ENCODE results near the gene PSMB9. TPM values are rescaled to one million over a fixed set of nuclear protein-coding genes. Genes with fewer than 3 reads are reported as not detected.
"Not testable (repeated sequence)": the region's sequence is repeated elsewhere in the genome, so short reads cannot be mapped to it uniquely, and the experiment has no call there.

The PSMB9 gene
- 13.4 TPM for total RNA-seq
- long read RNA-seq, transcript PSMB9-207 (6 exons, 782 nt) = major isoform, 6 of 12 reads
- long read RNA-seq, partial matches to known transcripts = 4 of 12 reads
- long read RNA-seq, other reads (novel, unspliced or antisense) = 1 of 12 reads

DNA sequence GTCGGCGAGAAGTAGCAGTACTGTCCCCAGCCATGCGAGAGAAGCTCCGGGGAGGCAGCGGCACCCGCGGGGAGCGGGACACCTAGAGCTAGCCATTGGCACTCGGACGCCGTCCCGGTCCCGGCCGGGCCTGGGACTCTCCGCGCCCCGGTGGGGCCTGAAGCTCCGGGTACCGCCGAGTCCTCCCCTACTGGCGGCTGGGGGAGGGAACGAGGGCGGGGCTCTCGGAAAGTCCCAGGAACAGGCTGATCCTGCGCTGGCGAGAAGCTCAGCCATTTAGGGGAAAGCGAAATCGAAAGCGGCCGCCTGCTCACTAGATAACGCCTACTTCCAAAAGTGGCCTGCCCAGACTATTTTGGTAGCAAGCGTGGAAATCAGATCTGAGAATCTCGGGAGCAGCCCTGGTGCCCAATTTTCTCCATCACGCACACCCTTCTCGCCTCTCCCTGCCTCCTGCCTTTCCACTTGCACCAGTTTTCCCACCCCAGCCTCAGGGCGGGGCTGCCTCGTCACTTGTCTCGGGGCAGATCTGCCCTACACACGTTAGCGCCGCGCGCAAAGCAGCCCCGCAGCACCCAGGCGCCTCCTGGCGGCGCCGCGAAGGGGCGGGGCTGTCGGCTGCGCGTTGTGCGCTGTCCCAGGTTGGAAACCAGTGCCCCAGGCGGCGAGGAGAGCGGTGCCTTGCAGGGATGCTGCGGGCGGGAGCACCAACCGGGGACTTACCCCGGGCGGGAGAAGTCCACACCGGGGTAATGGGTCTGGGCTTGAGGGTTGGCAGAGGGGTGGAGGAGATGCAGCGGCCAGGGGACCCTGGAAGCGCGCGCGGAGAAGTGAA, at the start of gene PSMB9, which contains the start of gene TAP1:
TSS of gene PSMB9 (plus strand) at position 652 of the 835 bp plus-strand sequence. CDS start at position 690, 38 bp downstream.
TSS of gene TAP1 (minus strand) at position 164 of the 835 bp plus-strand sequence. CDS start at position 96, 68 bp downstream.
- peak; percentile 95 for DNase-seq
- Histone ChIP-seq H3K9me3 (replicated peaks) (no peaks in the 10 kb centered on the region), H3K36me3 (peaks cover 43% of the 10 kb centered on the region), H3K27ac (replicated peaks) (peak within 1 kb of the TSS; percentile 99), H3K27me3 (ENCODE audit: low read depth) (no peaks in the 10 kb centered on the region), H3K4me1 (peaks cover 54% of the 10 kb centered on the region), H3K4me3 (peak within 1 kb of the TSS; percentile 98)
- intact Hi-C loops (cut with micrococcal nuclease) = no loop called here
- TF ChIP-seq, protein P1, sequence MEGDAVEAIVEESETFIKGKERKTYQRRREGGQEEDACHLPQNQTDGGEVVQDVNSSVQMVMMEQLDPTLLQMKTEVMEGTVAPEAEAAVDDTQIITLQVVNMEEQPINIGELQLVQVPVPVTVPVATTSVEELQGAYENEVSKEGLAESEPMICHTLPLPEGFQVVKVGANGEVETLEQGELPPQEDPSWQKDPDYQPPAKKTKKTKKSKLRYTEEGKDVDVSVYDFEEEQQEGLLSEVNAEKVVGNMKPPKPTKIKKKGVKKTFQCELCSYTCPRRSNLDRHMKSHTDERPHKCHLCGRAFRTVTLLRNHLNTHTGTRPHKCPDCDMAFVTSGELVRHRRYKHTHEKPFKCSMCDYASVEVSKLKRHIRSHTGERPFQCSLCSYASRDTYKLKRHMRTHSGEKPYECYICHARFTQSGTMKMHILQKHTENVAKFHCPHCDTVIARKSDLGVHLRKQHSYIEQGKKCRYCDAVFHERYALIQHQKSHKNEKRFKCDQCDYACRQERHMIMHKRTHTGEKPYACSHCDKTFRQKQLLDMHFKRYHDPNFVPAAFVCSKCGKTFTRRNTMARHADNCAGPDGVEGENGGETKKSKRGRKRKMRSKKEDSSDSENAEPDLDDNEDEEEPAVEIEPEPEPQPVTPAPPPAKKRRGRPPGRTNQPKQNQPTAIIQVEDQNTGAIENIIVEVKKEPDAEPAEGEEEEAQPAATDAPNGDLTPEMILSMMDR (IDR thresholded peaks at IDR 0.05; ENCODE audit: borderline replicate concordance) = peak; percentile 80

DNA sequence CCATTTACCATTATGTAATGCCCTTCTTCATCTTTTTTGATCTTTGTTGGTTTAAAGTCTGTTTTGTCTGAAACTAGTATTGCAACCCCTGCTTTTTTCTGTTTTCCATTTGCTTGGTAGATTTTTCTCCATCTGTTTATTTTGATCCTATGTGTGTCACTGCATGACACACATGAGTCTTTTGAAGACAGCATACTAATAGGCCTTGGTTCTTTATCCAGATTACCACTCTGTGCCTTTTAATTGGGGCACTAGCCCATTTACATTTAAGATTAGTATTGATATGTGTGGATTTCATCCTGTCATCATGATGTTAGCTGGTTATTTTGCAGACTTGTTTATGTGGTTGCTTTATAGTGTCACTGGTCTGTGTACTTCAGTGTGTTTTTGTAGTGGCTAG, 48.6 kb upstream of the PSMB9 start:
- H3K4me1 ChIP-seq; H3K9me3 ChIP-seq (replicated peaks); DNase-seq; H3K4me3 ChIP-seq; H3K36me3 ChIP-seq; H3K27ac ChIP-seq (replicated peaks); intact Hi-C loops (cut with micrococcal nuclease): not testable (repeated sequence)
- peaks cover 77% of the 10 kb centered on the region for H3K27me3 ChIP-seq (ENCODE audit: low read depth)

DNA sequence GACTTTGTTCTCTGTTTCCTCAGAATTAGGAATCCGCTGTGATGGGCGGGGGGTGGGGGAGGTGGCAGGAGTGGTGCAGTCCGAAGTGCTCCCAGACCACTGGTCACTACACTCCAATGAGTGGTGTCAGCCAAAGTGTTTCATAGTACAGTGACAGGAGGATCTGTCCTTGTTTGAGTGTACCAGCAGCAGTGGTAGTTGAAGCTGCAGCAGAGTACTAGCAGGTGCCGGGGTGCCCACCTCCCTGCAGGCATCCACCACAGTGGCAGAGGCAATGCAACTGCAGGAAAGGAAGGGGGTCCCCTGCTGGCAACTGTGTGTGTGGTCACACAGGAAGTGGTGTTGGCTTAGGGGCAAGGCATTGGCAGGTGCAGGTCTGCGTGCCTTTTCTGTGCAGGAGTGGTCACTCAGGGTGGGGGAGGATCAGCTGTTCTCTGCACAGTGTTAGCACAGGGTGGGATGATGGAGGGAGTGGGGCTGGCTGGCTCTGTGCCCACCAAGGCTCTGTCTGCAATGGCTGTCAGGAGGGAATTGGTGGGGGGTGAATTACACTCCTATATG, 46.9 kb upstream of the PSMB9 start:
- no peak for DNase-seq
- no peaks in the 10 kb centered on the region for H3K36me3 ChIP-seq
- no peaks in the 10 kb centered on the region for H3K4me1 ChIP-seq
- peaks cover 60% of the 10 kb centered on the region for H3K27me3 ChIP-seq (ENCODE audit: low read depth)
- TF ChIP-seq, protein P1 (IDR thresholded peaks at IDR 0.05; ENCODE audit: borderline replicate concordance) = no peak
- H3K27ac ChIP-seq (replicated peaks) = no peak overlapping the region
- H3K4me3 ChIP-seq = no peak overlapping the region
- H3K9me3 ChIP-seq (replicated peaks) = no peaks in the 10 kb centered on the region
- intact Hi-C loops (cut with micrococcal nuclease) = no loop called here

DNA sequence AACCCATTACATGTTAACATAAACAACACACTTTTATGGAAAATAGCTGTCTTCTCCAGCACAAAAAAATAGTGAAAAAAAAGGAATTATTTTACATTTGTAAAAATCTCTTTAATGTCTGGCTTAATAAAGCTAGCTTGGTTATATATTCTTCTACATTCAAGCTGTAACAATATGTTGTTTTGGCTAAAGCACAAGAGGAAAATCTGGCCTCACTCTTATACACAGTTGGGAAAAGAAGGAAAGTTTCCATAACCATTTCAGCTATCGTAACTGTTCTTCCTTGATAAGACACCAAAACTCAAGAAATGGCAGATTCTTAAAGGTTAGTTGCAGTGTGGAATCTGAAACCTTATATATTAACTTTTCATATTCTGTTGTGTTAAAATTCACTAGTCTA, 44.8 kb upstream of the PSMB9 start:
- TF ChIP-seq, protein P1 (IDR thresholded peaks at IDR 0.05; ENCODE audit: borderline replicate concordance) = no peak
- Histone ChIP-seq H3K4me1 (no peaks in the 10 kb centered on the region), H3K27ac (replicated peaks) (no peak overlapping the region), H3K9me3 (replicated peaks) (no peaks in the 10 kb centered on the region), H3K27me3 (ENCODE audit: low read depth) (peaks cover 44% of the 10 kb centered on the region), H3K4me3 (no peak overlapping the region), H3K36me3 (no peaks in the 10 kb centered on the region)
- no peak for DNase-seq
- intact Hi-C loops (cut with micrococcal nuclease) = no loop called here

DNA sequence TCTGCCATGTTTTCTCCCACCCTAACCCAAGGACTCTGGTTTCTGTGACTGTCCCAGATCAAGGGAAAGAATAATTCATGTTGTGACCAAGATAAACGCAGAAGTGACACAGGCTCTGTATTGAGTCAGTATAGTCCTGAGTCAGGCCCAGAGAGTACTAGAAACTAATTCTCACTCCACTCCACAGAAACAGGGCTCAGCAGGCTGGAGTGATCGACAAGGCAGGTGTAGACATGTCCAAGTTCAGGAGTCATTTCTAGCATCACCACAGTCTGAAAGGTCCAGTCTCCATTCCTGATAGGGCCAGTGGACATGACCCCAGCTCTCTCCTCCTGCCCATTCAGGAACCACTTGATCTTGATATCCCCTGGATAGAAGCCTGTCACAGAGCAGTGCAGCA, 39.8 kb upstream of the PSMB9 start:
- Histone ChIP-seq H3K4me1 (peaks cover 19% of the 10 kb centered on the region), H3K4me3 (no peak overlapping the region), H3K27me3 (ENCODE audit: low read depth) (no peaks in the 10 kb centered on the region), H3K36me3 (no peaks in the 10 kb centered on the region), H3K27ac (replicated peaks) (no peak overlapping the region), H3K9me3 (replicated peaks) (no peaks in the 10 kb centered on the region)
- DNase-seq = no peak
- TF ChIP-seq, protein P1 (IDR thresholded peaks at IDR 0.05; ENCODE audit: borderline replicate concordance) = no peak
- intact Hi-C loops (cut with micrococcal nuclease) = no loop called here

DNA sequence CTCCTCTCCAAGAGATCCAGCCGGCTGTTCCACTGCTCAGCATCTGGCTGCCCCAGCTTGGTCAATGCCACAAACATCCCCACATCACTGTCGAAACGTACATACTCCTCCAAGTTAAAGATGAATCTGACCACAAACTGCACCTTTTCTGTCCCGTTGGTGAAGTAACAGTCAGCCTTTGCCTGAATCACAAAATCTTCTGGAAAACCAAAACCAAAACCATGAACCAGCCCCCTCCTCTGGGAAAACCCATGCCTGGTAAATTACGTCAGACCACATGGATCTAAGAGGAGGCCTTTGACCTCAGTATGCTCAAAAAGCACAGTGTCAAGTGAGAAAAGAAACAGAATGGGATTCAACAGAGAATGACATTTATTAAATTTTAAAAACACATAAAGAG, 38.9 kb upstream of the PSMB9 start:
- DNase-seq = no peak
- no peaks in the 10 kb centered on the region for H3K27me3 ChIP-seq (ENCODE audit: low read depth)
- TF ChIP-seq, protein P1 (IDR thresholded peaks at IDR 0.05; ENCODE audit: borderline replicate concordance) = no peak
- no peak overlapping the region for H3K27ac ChIP-seq (replicated peaks)
- H3K4me3 ChIP-seq = no peak overlapping the region
- no peaks in the 10 kb centered on the region for H3K9me3 ChIP-seq (replicated peaks)
- H3K4me1 ChIP-seq = peaks cover 19% of the 10 kb centered on the region
- intact Hi-C loops (cut with micrococcal nuclease) = no loop called here
- H3K36me3 ChIP-seq = no peaks in the 10 kb centered on the region
